ENCODE results near the gene GRID1.

Gene GRID1

DNA sequence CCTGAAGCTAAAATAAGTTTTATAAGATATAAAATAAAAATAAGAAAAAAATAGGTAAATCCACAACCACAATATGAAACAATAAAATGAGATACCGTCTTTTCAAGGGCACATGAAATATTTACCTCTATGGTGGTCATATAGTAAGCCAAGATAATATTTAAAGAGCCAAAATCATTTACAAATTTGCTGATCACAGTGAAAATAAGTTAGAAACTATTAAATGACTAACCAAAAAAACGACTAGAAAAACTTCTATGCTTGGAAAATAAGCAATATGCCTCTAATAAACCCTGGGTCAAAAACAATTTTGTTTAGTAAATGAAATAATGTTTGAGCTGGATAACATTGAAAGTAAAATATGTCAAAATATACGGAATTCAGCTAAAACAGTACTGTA is 535.2 kb downstream of the GRID1 start:
- no peak for DNase-seq

- no peak for DNase-seq
Measured at GRCh38 chr10:85826377-85826776, 540.2 kb downstream of the GRID1 start.

DNA sequence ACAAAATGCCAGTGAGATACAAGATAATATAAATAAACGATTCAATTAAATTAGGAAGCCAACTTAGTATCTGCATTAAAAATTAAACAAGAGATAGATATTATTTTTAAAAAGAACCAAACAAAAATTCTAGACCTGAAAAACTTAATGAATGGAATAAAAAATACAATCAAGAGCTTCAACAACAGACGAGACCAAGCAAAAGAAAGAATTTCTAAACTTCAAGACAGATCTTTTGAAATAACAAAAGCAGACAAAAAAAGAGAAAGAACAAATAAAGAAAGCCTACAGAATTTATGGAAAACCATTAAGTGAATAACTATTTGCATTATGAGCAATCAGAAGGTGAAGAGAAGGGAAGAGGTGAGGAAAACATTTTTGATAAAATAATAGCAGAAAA is 555.2 kb downstream of the GRID1 start:
- no peak for DNase-seq

- no peak for DNase-seq
Measured at GRCh38 chr10:85810674-85811073, 555.9 kb downstream of the GRID1 start.

DNA sequence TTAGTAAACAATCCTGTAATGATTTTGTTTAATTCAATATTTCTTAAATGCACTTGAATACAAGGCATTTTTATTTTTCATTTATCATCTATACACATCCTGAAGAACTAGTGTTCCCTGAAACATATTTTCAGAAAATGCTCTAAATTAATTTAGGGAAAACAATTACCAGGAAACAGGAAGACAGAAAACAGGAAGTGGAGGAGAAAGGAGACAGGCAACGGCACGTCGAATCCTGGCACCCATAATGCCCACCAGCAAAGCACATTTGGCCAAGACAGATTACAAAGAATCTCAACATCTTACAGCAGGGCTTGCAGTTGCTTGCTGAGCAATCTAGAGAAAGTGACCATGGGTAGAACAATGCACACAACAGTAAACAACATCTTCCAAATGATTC is 571.1 kb downstream of the GRID1 start:
- no peak for DNase-seq

DNA sequence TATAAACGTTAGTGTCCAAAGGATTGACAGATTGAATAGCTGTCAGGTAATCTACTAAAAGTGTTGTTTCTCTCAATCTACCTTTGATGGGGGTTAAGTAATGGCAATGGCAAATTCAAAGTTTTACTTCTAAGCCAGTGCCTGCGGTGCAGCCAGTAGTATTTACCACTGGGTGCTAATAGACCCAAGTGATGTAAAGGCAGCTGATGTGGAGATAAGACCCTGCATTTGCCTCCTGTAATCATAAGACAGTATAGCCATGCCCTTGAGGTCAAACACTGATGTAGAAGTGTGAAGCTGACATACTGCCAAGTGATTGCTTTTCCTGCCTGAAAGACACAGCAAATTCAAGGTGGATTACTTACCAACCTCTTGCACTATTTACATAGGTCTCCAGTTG is 572.0 kb downstream of the GRID1 start:
- DNase-seq, result no peak

GRCh38 chr10:85792533-85792858 is 574.1 kb downstream of the GRID1 start:
- no peak for DNase-seq

- peak; percentile 1 for DNase-seq
Measured at GRCh38 chr10:85791818-85792532, 574.6 kb downstream of the GRID1 start.

DNA sequence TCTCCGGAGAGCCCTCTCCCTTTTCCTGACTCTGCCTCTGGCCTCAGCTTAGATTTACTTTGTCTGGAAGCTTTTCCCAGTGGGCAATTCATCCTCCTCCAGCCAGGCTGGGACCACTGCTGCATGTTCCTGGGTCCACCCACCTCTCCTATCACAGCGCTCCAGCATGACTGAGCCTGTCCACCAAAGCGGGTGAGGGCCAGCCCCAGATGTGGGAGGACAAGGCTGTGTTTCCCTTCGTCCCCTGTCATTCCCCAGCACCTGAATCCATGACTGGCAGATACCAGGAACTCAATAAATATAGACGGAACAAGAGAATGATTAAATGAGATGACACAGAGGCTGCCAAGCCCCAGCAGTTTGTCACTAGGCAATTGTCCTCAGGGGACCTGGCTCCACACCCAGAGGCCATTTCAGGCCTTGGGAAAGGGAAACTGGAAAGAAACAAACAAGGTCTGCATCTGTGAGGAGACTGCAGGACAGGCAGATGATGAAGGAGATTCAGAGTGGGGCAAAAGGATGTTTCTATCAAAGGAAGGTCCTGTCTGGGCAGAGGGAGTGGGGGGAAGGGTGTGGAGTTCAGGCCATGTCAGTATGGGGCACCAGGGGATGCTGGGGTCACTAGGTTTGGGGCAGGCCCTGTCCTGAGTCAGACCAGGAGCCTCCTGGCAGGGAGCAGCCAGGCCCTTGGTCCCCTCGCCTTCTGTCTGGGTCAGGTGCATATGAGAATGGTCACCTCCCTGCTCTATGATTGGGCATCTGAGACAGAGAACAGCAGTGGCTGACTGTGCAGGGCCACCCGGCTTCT is 576.4 kb downstream of the GRID1 start:
- no peak for DNase-seq

- no peak for DNase-seq
Measured at GRCh38 chr10:85789125-85789524, 577.5 kb downstream of the GRID1 start.

DNA sequence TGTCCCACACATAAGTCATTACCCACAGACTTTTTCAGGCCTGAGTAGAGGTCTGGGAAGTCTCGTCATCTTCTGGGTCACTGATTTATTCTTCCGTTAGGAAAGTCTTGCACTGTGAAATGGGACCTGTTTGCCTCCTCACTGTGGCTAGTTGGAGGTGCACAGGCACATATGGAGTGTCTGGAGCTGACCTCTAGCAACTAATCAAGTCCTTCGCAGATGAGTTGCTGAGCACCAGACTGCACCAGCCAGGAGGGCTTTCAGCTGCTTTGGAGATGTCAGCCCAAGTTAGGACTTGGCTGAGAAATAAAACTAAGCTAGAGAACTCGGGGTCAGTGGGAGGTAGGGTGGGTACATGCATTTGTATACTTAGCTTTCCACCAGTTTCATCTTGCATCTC is 578.0 kb downstream of the GRID1 start:
- DNase-seq, result no peak

DNA sequence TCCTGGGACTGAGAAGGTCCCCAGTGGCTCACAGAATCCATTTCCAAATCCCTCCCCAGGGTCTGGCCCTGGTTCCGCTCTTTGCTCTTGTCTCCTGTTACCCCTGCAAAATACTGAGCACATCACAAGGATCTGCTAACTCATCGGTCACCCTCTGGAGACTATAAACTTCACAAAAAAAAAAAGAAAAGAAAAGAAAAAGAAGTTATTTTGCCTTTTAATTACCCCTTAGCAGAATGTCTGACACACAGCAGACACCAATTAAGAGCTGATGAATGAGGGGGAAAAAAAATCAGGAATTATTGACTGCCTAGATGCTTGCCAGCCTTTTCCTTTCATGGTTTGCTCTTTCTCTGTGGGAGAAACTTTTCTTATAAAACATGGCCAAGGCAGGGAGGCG is 578.7 kb downstream of the GRID1 start:
- no peak for DNase-seq

DNA sequence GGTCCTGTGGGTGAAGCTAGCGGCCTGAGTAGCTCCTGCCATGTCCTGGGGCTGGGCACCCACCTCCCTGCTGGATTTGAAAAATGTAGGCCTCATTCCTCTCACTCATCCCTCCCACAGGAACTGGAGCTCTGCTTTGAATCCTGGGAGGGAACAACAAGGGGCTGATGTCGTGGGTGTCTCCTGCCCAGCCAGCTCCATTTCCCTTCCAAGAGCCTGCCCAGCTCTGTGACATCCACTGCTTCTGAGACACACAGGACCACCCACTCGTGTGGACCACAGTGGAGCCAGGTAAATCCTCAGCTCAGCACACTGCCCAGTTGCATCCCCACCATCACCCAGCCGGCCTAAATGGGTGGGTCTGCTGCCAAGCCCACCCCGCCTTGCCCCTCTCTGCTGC is 579.2 kb downstream of the GRID1 start:
- DNase-seq, result no peak

GRCh38 chr10:85786401-85786899 is 580.1 kb downstream of the GRID1 start:
- peak; percentile 19 for DNase-seq

GRCh38 chr10:85784792-85785191 is 581.8 kb downstream of the GRID1 start:
- no peak for DNase-seq

- DNase-seq, result no peak
Measured at GRCh38 chr10:85781404-85781803, 585.2 kb downstream of the GRID1 start.

- no peak for DNase-seq
Measured at GRCh38 chr10:85778074-85778473, 588.5 kb downstream of the GRID1 start.

DNA sequence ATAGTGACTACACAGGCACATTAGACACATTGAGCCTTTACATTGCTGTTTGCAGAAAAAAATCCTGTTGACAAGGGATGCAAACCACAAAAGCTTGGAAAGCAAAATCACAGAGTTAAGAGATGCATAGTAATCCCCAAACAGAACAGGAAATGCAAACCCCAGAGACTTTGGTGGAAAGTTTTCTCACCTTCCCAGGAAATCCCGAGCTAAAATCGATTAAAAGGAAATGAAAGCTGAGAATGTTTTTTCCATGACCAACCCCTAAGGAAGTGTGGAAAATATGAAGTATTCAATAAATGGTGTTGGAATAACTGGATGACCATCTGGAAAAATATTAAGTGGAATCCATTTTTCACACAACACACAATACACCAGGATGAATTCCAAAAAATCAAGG is 598.7 kb downstream of the GRID1 start:
- no peak for DNase-seq

DNA sequence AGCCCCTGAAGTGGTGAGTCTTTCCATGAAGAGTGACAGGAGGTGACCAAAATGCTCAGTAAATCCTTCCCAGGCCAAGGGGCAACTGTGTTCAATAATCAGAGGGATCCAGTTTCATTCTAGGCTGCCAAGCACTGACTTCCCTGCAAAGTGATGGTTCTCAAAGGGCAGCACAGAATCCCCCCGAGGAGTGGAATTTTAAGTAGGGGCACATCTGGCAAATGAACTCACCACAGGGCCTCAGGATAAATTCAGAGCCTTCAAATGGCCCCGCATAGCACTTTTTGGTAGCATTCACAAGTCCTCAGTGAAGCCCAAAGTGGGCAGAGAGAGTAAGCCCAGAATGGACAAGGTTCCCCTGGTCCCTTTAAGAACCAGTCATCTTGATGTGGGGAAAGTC is 602.5 kb downstream of the GRID1 start:
- no peak for DNase-seq

DNA sequence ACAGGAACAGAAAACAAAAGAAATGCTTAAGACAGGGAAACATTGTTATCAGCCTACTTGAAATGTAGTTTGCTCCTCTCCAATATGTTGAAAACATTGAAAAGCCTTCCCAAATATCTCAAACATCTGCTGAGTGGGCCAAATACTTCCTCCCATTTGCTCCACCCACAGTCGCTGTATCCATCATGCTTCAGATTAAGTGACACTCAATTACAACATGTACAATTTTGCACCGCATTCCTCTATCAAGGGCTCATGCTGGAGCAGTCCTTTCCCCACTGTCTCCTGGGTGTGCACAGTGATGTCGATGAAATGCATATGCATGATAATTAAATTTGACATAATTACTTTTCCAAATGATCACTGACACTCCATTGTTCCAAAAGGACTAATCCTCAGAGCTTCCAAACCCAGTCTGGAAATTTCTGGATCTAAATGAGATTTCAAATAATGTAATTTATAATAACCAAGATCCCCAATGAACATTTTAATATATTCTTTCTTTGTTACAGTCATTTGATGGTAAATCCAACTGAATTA is 604.6 kb downstream of the GRID1 start:
- no peak for DNase-seq

- DNase-seq, result no peak
Measured at GRCh38 chr10:85741626-85742300, 624.8 kb downstream of the GRID1 start.

GRCh38 chr10:85735997-85736396 is 630.6 kb downstream of the GRID1 start:
- no peak for DNase-seq

- DNase-seq, result no peak
Measured at GRCh38 chr10:85734791-85735190, 631.8 kb downstream of the GRID1 start.

GRCh38 chr10:85724215-85724614 is 642.4 kb downstream of the GRID1 start:
- DNase-seq, result no peak

Data from RPMI8226 (cell line).